Muscle layer of duodenum (tissue), 2 donors: ENCODE measurements around the gene C13orf46.

ENCODE experiments used
- H3K27ac ChIP-seq: one replicate; pipeline ENCODE4 v1.7.0; 2013; ENCODE audit warnings: mild to moderate bottlenecking, low read length
- H3K27me3 ChIP-seq: one replicate; pipeline ENCODE4 v1.7.0; 2013; ENCODE audit warnings: low read depth, mild to moderate bottlenecking, control low read depth, low read length
- H3K36me3 ChIP-seq, 2 donors: one replicate each; pipeline ENCODE4 v1.7.0; 2013; ENCODE audit warnings: low read length in 2 of 2, control low read depth in 1 of 2, mild to moderate bottlenecking in 1 of 2; ENCODE audit not compliant: insufficient read depth in 2 of 2, control insufficient read depth in 1 of 2
- H3K4me1 ChIP-seq, 2 donors: one replicate each; pipeline ENCODE4 v1.7.0; 2013; ENCODE audit warnings: low read length in 2 of 2, mild to moderate bottlenecking in 2 of 2, control low read depth in 1 of 2, moderate library complexity in 1 of 2; ENCODE audit not compliant: insufficient read depth in 2 of 2, control insufficient read depth in 1 of 2
- H3K4me3 ChIP-seq, 2 donors: one replicate each; pipeline ENCODE4 v1.7.0; 2013; ENCODE audit warnings: low read length in 2 of 2, low read depth in 1 of 2, mild to moderate bottlenecking in 1 of 2
- H3K9me3 ChIP-seq, 2 donors: one replicate each; pipeline ENCODE4 v1.7.0; 2013; ENCODE audit warnings: low read length in 2 of 2, control low read depth in 1 of 2, mild to moderate bottlenecking in 1 of 2; ENCODE audit not compliant: control insufficient read depth in 1 of 2
- donor health status: healthy.

C13orf46 gene

DNA sequence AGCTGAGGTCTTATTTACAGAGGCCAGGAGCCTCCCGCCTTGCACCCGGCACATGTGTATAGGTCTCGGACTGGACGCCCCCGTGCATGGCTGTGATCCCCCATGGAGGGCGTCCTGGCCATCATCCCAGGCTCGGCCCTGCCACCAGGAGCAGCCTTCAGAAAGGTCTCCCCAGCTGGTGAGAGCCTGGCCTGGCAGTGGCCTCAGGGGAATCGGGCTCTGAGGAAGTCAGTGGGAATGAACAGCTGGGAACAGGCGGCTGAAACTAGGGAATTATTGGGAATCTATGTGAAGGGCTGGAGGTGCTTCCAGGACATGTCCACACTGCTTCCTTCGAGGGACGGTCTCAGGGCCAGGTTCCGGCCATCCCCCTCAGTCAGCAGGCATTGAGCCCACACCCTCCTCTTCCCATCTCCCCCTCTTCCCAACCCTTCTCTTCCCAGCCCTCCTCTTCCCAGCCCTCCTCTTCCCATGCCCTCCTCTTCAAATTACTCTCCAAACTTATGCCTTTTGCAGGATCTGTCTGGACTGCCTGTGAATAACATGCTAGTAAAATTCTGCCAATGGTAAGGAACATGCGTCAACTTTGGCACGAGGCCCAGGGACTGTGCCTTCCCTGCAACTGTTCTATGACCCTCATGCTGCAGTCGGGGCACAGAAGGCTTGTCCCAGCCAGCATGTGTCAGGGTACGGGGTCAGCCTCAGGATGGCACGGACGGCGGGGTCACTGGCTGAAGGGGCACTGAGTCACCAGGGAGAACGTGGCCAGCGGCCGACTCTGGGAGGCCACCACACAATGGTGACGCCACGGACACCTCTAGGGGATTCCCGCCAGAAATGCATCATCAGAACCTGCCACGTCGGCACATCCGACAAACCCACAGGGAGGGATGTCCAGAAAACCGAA, 24.2 kb upstream of the C13orf46 start:
- no peaks in the 10 kb centered on the region for H3K9me3 ChIP-seq
- H3K4me1 ChIP-seq: peaks cover 0 to 4% of the 10 kb centered on the region in 2 donors
- peaks cover 0 to 61% of the 10 kb centered on the region in 2 donors for H3K36me3 ChIP-seq
- H3K27ac ChIP-seq: no peak overlapping the region
- no peak overlapping the region for H3K4me3 ChIP-seq
- no peaks in the 10 kb centered on the region for H3K27me3 ChIP-seq

DNA sequence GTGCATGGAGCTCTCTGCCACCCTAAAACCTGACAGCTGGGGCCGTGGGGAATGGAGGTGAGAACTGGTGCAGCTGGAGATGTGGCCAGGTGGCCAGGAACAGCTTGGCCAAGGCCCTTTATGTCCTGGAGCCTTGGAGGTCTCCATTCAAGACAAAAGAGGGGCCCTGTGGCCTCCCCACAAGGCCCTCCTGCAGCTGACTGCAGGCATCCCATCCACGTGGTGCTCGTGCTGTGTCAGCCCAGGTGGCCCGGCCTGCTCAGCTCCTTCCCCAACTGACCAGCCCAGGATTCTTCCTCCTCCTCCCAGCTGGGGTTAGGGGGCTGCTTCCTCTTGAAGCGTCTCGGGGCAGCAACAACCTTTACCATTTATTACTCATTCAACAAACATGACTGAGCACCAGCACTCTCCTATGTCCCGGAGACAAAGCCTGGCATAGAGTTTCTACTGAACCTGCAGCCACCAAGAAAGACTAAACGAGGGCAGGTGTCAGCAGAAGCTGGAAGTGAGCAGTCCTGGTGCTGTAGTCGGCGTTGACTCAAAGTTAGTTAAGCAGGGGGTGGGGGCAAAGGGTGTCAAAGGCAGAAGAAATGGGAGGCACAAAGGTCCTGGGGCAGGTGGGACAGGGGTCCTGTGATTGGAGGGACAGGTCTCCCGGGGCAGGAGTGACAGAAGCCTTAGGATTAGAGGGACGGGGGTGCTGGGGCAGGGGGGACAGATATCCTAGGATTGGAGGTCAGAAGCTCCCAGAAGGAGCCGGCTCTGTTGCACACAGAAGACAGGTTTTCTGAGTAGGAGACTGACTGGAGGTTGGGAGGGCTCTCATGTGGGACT, 23.3 kb upstream of the C13orf46 start:
- H3K27me3 ChIP-seq: no peaks in the 10 kb centered on the region
- H3K9me3 ChIP-seq: no peaks in the 10 kb centered on the region
- H3K4me3 ChIP-seq: no peak overlapping the region
- peaks cover 0 to 4% of the 10 kb centered on the region in 2 donors for H3K4me1 ChIP-seq
- H3K36me3 ChIP-seq: peaks cover under 1 to 63% of the 10 kb centered on the region in 2 donors
- H3K27ac ChIP-seq: no peak overlapping the region

DNA sequence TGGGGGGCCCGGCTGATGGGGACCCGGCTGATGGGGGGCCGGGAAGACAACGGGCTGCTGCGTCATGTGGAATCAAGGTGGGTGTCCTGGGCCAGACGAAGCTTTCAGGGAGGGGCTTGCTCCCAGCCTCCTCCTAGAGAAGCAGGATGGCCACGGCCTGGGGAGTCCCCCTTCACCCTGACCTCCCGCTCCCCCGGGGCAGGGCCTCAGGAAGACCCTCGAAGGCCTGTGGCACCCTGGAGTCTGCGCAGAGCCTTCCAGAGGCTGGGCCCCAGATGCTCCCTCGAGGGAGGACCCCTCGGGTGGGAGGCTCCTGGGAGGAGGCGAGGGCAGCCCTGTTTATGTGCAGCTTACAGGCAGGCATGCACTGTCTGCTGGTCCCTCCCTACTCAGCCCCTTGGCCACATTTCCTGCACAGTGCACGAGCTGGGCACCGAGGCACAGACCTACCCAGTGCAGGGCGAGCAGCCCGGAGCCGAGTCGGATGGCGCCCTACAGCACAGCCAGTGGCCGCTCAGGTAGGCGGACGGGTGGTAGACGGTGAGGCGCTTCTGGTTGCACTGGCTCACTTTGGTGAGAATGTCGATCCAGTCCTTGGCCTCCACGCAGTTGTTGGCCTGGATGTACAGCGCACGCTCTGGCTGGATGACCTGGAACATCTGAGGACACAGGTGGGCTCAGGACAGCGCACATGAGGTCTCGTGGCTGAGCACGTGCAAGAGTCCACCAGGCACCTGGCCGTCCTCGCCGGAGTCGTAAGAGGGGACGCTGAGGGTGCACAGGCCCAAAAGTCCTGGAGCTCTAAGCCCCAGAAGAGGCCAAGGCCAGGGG, 22.4 kb upstream of the C13orf46 start:
- H3K4me3 ChIP-seq: no peak overlapping the region
- no peaks in the 10 kb centered on the region for H3K27me3 ChIP-seq
- H3K36me3 ChIP-seq: peaks cover 8 to 63% of the 10 kb centered on the region in 2 donors
- H3K27ac ChIP-seq: no peak overlapping the region
- no peaks in the 10 kb centered on the region for H3K9me3 ChIP-seq
- H3K4me1 ChIP-seq: peaks cover 0 to 4% of the 10 kb centered on the region in 2 donors

DNA sequence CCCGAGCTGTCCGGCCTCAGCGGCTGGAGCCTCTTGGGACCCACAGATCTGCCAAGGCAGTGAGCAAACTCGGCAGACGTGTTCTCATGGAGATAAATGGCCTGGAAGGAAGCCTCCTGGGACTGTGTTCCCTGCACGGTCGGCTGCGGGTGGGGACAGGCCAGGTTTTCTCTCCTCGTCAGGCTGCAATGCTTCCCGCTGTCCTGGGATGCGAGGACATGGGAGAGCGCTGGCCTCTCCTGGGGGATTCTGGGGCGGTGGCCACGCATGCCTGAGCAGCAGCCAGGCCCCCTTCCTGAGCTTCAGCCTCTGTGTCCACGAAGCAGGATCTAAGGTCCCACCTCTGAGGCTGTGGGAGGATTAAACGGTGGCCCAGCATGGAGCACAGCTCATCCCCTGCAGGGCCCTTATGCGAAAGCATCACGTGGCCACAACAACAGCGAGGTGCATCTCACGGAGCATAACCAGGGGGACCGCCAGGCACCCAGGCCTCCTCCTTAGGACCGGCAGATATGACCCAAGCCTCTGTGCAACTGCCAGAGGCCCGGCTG, 21.2 kb upstream of the C13orf46 start:
- H3K27me3 ChIP-seq: no peaks in the 10 kb centered on the region
- H3K27ac ChIP-seq: no peak overlapping the region
- H3K4me1 ChIP-seq: peaks cover 0 to 4% of the 10 kb centered on the region in 2 donors
- H3K9me3 ChIP-seq: no peaks in the 10 kb centered on the region
- peaks cover 18 to 65% of the 10 kb centered on the region in 2 donors for H3K36me3 ChIP-seq
- H3K4me3 ChIP-seq: no peak overlapping the region

DNA sequence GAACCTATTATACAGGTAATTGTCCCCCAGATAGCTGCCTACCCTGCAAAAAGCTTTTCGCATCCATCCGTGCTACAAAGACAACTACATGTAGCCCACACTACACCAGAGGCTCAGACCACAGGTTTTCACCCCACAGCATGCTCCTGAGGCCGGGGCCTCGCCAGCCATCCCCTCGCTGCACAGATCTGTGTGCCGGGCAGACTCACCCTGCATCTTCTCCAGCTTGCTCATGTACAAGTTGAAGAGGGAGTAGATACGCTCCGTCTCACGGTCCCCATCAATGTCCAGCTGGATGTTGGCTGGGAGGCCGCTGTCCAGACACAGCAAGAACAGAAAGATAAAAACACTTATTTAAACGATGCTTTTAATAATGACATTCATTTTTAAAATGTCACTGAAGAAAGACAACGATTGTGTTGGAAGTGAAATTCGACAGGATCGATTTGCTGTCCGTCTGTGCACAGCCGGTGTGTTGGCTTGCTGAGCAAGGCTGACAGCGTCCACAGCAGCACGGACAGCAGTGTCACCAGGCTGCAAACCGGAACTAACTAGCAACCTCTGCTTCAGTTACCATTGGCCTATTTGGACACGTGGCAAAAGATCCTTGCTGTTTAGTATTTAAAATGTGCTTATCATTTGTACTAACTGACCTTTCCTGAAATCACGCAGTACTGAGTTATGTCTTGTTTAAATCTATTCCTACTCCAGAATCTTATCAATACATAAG, 18.6 kb upstream of the C13orf46 start:
- Histone ChIP-seq H3K36me3 (peaks cover 20 to 51% of the 10 kb centered on the region in 2 donors), H3K27ac (no peak overlapping the region), H3K27me3 (no peaks in the 10 kb centered on the region), H3K9me3 (no peaks in the 10 kb centered on the region), H3K4me1 (no peaks in the 10 kb centered on the region), H3K4me3 (no peak overlapping the region)

DNA sequence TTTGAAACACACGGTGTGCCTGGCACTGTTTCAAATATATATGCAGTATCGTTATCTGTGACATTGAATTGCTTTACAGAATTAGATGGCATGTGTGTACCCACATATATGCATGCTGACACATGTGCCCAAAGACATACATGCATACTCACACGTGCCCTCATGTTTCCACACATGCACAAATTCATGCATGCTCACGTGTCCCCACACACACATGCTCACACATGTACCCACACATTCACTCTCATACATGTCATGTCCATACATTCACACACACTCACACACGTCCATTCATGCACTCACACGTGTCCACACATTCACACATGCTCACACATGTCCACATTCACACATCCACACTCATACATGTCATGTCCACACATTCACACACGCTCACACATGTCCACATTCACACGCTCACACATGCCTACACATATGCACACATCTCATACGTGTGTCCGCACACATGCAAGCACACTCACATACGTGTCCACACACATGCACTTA, 17.9 kb upstream of the C13orf46 start:
- Histone ChIP-seq H3K27ac (no peak overlapping the region), H3K36me3 (peaks cover 20 to 45% of the 10 kb centered on the region in 2 donors), H3K27me3 (no peaks in the 10 kb centered on the region), H3K4me1 (no peaks in the 10 kb centered on the region), H3K4me3 (no peak overlapping the region), H3K9me3 (no peaks in the 10 kb centered on the region)

DNA sequence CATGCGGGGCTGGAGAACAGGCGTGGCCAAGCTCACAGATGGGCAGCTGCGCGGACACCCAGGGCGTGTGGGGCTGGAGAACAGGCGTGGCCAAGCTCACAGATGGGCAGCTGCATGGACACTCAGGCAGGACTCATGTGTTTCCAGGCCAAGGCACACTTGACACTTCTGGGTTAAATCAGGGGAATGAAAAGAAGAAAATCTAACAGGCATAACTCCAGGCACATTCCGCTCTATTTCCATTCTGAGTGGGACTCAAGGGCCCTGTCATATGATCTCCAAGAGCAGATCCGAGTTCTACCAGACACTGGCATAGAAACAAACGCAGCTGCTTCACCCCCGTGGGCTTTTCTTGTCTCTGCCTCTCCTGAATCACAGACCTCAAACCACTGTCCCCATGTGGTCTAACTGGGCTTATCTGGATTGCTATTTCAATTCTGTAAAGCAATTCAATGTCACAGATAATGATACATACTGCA, 17.4 kb upstream of the C13orf46 start:
- Histone ChIP-seq H3K4me1 (no peaks in the 10 kb centered on the region), H3K9me3 (no peaks in the 10 kb centered on the region), H3K36me3 (peaks cover 20 to 40% of the 10 kb centered on the region in 2 donors), H3K4me3 (no peak overlapping the region), H3K27ac (no peak overlapping the region), H3K27me3 (no peaks in the 10 kb centered on the region)

DNA sequence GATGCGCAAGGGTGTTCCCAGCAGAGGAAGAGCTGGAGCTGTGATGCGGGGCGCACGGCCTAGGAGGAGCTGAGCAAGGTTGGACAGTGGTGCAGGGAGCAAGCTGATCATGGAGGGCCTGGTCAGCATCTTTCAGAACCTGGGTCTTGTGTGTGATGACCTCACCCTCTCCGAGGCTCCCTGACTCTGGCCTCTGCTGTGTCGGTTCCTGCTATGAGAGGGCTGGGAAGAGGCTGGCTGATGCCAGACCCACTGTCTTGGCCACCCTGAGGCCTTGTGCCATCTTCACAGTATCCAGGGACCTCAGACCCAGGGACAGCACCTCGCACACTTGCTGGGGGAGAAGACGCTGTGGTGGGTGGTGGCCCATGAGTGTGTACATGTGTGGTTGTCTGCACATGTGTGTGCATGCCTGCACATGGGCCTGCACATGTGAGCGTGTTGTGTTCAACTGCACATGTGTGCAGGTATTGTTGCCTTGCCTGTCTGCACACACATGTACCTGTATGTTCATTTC, 16.5 kb upstream of the C13orf46 start:
- Histone ChIP-seq H3K27ac (no peak overlapping the region), H3K36me3 (peaks cover 20 to 37% of the 10 kb centered on the region in 2 donors), H3K27me3 (no peaks in the 10 kb centered on the region), H3K4me3 (no peak overlapping the region), H3K4me1 (no peaks in the 10 kb centered on the region), H3K9me3 (no peaks in the 10 kb centered on the region)

DNA sequence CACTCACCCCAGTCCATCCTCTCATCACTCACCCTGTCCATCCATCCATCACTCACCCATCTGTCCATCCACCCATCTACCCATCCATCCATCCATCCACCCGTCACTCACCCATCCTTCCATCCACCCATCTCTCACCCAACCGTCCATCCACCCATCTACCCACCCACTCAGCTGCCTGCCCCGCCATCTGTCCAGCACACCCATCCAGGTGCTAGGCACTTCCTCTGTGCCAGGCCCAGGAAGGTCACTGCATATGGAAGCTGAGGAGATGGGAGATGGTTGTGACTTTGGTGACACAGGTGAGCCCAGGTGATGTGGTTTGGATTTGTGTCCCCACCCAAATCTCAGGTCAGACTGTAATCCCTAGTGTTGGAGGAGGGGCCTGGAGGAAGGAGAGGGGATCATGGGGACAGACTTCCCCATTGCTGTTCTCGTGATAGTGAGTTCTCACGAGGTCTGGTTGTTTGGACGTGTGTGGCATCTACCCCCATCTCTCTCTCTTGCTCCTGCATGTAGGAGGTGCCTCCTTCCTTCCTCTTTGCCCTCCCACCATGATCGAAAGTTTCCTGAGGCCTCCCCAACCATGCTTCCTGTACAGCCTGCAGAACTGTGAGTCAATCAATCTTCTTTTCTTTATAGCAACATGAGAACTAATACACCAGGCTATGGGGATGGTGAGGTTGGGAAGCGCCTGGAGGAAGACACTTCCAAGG, 15.9 kb upstream of the C13orf46 start:
- no peaks in the 10 kb centered on the region for H3K4me1 ChIP-seq
- H3K27ac ChIP-seq: no peak overlapping the region
- no peaks in the 10 kb centered on the region for H3K27me3 ChIP-seq
- H3K9me3 ChIP-seq: no peaks in the 10 kb centered on the region
- peaks cover 20 to 30% of the 10 kb centered on the region in 2 donors for H3K36me3 ChIP-seq
- no peak overlapping the region for H3K4me3 ChIP-seq
